Right cardiac atrium (tissue), 5 donors: ENCODE measurements around the gene SEZ6L2. TPM values are rescaled to one million over a fixed set of nuclear protein-coding genes. Genes with fewer than 3 reads are reported as not detected.

Source experiments
- ATAC-seq, 2 donors: fragments of 200-7000 bp; cut with Tn5 transposase; one replicate each; pipeline versions ENCODE4 v1.8.0 to v1.9.1; 2020; ENCODE audit warnings: moderate library complexity in 2 of 2, mild to moderate bottlenecking in 1 of 2
- DNase-seq, 3 donors: peaks; one replicate each; pipeline ENCODE4 v3.0.0-alpha.2; 2020
- H3K27ac ChIP-seq: one replicate; pipeline ENCODE4 v1.5.1; 2013; ENCODE audit warnings: mild to moderate bottlenecking, low read length, control low read depth, moderate library complexity
- H3K27me3 ChIP-seq: one replicate; pipeline ENCODE4 v1.6.1; 2013; ENCODE audit not compliant: control insufficient read depth, insufficient read depth
- H3K4me1 ChIP-seq: one replicate; pipeline ENCODE4 v1.6.1; 2013; ENCODE audit warnings: low read length; ENCODE audit not compliant: control insufficient read depth, insufficient read depth
- H3K4me3 ChIP-seq: one replicate; pipeline ENCODE4 v1.5.1; 2013; ENCODE audit warnings: low read length, control low read depth
- H3K9me3 ChIP-seq: one replicate; pipeline ENCODE4 v1.6.1; 2013; ENCODE audit warnings: low read length; ENCODE audit not compliant: control insufficient read depth
- WGBS: extraction: QIAGEN DNeasy Blood & Tissue Kit; methylation state at CpG from one replicate; pipeline ENCODE4 v1.1.7; 2013; 5-methylcytosine and 5-hydroxymethylcytosine counted together
- intact Hi-C, 4 donors: fragments of 100-400 bp; cut with DNase I; formaldehyde crosslinking; loops; one replicate each; pipeline versions ENCODE4 v1.11.0 to v1.14.0; 2022 to 2023
- polyA plus RNA-seq: library from polyadenylated mRNA; stranded (reverse); fragments of 200-250 nt; gene quantifications from one replicate; pipeline ENCODE4 v1.2.3, GENCODE V29; 2013
- total RNA-seq, 4 donors: library from RNA; stranded (reverse); fragmentation: NEBNext Ultra II Directional; extraction: Animal tissue kit (Norgen Biotek cat#: 25700); gene quantifications; one replicate each; pipeline ENCODE4 v1.2.1, GENCODE V29; 2021
- donor health status: healthy with polysubstance abuse.
- donor health status: DM: no; HTN: yes; CAD: no.
- donor health status: DM: no; HTN: no; CAD: no.
- donor health status: DM: no; HTN: yes; CAD: no; lungs with severe emphysema.
- donor health status: DM: yes; HTN: yes; CAD: no.

Gene SEZ6L2
- total and polyA plus RNA-seq, 5 donors: 0.36 to 3.6 (median 1.7) TPM

DNA sequence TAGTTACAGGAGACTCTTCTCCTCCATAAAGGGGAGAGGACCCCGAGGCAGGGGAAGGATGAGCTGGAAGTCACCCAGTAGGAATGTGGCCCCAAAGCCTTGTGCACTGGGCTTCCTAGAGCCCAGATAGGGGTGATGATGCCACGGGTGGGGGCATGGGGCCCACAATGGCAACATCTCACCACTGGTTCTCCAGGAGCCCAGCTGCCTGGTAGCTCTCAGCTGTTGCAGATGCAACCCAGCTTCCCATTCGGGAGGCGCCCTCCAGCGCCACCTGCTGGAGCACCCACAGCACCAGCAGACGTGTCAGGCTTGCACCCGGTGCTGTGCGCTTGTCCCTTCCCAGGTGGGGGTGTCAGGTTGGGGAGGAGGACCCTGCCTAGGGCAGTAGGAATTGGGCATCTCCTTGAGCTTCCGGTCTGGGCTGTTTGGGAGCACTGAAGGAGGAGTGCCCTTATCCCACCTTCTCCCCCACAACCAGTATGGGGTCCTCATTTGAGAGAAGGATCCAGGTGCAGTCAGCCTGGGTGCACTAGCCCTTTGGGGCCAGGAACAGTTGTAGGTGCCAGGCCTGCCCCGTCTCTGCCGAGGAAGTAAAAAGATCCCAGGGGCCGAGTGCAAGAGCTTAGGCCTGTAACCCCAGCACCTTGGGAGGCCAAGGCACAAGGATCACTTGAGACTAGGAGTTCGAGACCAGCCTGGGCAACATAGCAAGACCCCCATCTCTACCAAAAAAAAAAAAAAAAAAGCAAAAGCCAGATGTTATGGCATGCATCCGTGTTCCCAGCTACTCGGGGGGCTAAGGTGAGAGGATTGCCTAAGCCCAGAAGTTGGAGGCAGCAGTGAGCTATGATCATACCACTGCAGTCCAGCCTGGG, 50.7 kb downstream of the SEZ6L2 start:
- H3K4me1 ChIP-seq: no peaks in the 10 kb centered on the region
- no peak overlapping the region for H3K27ac ChIP-seq
- 41% methylated on average over 15 of the region's 15 CpGs for WGBS
- no peaks in the 10 kb centered on the region for H3K9me3 ChIP-seq
- H3K4me3 ChIP-seq: no peak overlapping the region
- peak; percentile 68 to 71 for ATAC-seq
- H3K27me3 ChIP-seq: no peaks in the 10 kb centered on the region
- intact Hi-C loops: no loop called here
- peak; percentile 83 to 91 (median 91) for DNase-seq

GRCh38 chr16:29845656-29846055, 53.7 kb downstream of the SEZ6L2 start:
- intact Hi-C loops: no loop called here
- H3K4me1 ChIP-seq: no peaks in the 10 kb centered on the region
- WGBS: 92% methylated on average over 18 of the region's 18 CpGs
- no peak for ATAC-seq
- no peak for DNase-seq
- no peaks in the 10 kb centered on the region for H3K27me3 ChIP-seq
- no peak overlapping the region for H3K4me3 ChIP-seq
- H3K27ac ChIP-seq: no peak overlapping the region
- H3K9me3 ChIP-seq: no peaks in the 10 kb centered on the region

DNA sequence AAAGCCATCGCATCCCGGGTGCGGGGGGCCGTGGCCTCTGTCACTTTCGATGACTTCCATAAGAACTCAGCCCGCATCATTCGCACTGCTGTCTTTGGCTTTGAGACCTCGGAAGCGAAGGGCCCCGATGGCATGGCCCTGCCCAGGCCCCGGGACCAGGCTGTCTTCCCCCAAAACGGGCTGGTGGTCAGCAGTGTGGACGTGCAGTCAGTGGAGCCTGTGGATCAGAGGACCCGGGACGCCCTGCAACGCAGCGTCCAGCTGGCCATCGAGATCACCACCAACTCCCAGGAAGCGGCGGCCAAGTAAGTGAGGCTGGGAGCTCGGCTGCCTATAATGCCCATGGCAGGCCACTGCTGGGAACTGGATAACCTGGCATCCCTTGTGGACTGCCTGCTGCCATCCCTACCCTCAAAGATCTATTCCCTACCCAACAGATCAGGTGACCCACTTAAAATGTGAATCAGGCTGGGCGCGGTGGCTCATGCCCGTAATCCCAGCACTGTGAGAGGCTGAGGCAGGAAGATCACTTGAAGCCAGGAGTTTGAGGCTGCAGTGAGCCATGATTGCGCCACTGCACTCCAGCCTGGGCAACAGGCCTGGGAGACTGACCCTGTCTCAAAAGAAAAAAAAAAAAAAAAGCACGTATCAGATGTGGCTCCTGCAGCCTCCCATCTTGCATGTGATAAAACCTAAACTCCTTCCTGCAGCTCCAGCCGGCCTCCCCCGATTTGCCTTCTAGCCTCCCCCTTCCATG, 54.6 kb downstream of the SEZ6L2 start:
- DNase-seq: peak in 1 of 3 donors; percentile 63
- Histone ChIP-seq H3K4me3 (no peak overlapping the region), H3K4me1 (no peaks in the 10 kb centered on the region), H3K27me3 (no peaks in the 10 kb centered on the region), H3K27ac (no peak overlapping the region), H3K9me3 (no peaks in the 10 kb centered on the region)
- WGBS: 89% methylated on average over 28 of the region's 28 CpGs
- peak in 1 of 2 donors; percentile 35 for ATAC-seq
- intact Hi-C loops: no loop called here

GRCh38 chr16:29843931-29844330, 55.4 kb downstream of the SEZ6L2 start:
- WGBS: 89% methylated on average over 8 of the region's 8 CpGs
- H3K27ac ChIP-seq: no peak overlapping the region
- H3K27me3 ChIP-seq: no peaks in the 10 kb centered on the region
- DNase-seq (no peak), ATAC-seq (no peak)
- intact Hi-C loops: no loop called here
- H3K4me3 ChIP-seq: no peak overlapping the region
- no peaks in the 10 kb centered on the region for H3K4me1 ChIP-seq
- no peaks in the 10 kb centered on the region for H3K9me3 ChIP-seq

DNA sequence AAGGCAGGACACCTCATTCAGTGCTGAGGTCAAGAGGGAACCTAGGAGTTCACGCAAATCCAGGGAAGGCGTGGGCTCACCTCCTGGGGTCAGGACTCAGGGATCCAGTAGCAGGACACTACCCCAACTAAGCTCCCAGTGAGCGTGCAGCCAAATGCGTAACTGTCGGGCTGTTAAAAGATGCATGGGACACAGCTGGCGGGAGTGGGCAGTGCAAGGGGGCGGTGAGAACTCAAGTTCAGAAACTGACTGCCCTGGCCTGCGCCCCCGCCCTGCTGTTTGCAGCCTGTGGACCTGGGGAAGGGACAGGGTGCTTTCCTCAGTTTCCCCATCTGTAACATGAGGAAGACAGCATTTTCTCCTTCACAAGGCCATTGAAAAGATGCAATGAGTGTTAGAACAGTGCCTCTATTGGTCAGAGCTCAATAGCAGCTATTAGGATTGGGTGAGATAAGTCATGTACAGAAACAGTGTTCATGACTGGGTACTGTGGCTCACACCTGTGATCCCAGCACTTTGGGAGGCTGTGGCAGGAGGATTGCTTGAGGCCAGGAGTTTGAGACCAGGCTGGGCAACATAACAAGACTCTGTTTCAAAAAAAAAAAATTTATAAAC, 56.5 kb downstream of the SEZ6L2 start:
- WGBS: 94% methylated on average over 9 of the region's 9 CpGs
- H3K27me3 ChIP-seq: no peaks in the 10 kb centered on the region
- no peaks in the 10 kb centered on the region for H3K4me1 ChIP-seq
- DNase-seq (no peak), ATAC-seq (no peak)
- no peak overlapping the region for H3K4me3 ChIP-seq
- no peak overlapping the region for H3K27ac ChIP-seq
- H3K9me3 ChIP-seq: no peaks in the 10 kb centered on the region
- intact Hi-C loops: no loop called here

- H3K4me3 ChIP-seq: no peak overlapping the region
- WGBS: 92% methylated on average over 23 of the region's 23 CpGs
- no peaks in the 10 kb centered on the region for H3K27me3 ChIP-seq
- H3K27ac ChIP-seq: no peak overlapping the region
- intact Hi-C loops: no loop called here
- no peaks in the 10 kb centered on the region for H3K4me1 ChIP-seq
- ATAC-seq: no peak
- no peaks in the 10 kb centered on the region for H3K9me3 ChIP-seq
- no peak for DNase-seq
These were observed 57.7 kb downstream of the SEZ6L2 start for GRCh38 chr16:29841631-29842030.

DNA sequence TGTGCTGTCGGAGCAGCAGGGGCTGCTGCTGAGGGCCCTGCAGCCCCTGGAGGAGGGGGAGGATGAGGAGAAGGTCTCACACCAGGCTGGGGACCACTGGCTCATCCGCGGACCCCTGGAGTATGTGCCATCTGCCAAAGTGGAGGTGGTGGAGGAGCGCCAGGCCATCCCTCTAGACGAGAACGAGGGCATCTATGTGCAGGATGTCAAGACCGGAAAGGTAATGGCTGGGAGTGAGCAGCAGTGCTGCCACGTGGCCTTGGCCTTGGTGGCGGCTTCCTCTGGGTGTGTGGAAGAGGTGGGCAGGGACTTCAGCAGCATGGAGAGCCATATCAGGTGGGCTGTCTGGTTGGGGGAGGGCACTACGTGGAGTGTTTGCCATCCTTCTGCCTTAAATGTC, 59.1 kb downstream of the SEZ6L2 start:
- no peaks in the 10 kb centered on the region for H3K9me3 ChIP-seq
- H3K4me1 ChIP-seq: no peaks in the 10 kb centered on the region
- no peak overlapping the region for H3K27ac ChIP-seq
- ATAC-seq (no peak), DNase-seq (no peak)
- intact Hi-C loops: no loop called here
- WGBS: 77% methylated on average over 10 of the region's 10 CpGs
- H3K27me3 ChIP-seq: no peaks in the 10 kb centered on the region
- no peak overlapping the region for H3K4me3 ChIP-seq

DNA sequence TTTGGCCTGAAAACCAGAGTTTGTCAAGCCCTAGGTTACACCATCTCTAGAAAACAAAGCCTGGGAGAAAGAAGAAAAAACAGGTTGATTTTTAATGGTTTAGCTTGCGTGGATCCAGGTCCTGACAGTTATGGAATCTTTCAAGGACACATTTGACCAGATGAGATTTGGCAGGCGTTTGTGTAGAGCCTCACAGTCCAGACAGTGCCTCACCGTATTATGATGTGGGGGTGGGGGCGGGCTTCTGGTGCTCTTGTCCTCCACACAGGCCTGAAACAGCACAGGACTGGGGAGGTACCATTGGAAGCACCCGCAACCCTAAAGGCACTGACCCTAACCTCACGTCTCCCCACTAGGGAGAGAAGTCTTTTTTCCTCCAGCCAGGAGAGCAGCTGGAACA, 59.5 kb downstream of the SEZ6L2 start:
- Histone ChIP-seq H3K27ac (no peak overlapping the region), H3K27me3 (no peaks in the 10 kb centered on the region), H3K9me3 (no peaks in the 10 kb centered on the region), H3K4me1 (no peaks in the 10 kb centered on the region), H3K4me3 (no peak overlapping the region)
- WGBS: 69% methylated on average over 6 of the region's 6 CpGs
- DNase-seq (no peak), ATAC-seq (peak in 1 of 2 donors; percentile 27)
- intact Hi-C loops: no loop called here

DNA sequence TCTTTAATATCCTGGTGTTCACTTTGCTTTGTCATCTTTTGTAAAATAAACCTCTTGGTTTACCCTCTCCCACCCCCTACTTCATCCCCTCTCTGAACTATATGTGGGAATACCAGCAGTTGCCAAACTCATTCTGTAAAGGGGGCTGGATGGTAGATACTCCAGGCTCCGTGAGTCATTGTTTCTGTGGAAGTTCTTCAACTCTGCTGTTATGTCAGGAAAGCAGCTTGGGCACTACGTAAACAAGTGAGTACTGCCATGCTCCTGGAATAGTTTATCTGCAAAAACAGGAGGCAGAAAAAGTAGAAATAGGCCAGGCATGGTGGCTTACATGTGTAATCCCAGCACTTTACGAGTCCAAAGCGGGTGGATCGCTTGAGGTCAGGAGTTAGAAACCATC, 61.5 kb downstream of the SEZ6L2 start:
- DNase-seq (no peak), ATAC-seq (no peak)
- Histone ChIP-seq H3K4me3 (no peak overlapping the region), H3K4me1 (no peaks in the 10 kb centered on the region), H3K27ac (no peak overlapping the region), H3K27me3 (no peaks in the 10 kb centered on the region), H3K9me3 (no peaks in the 10 kb centered on the region)
- intact Hi-C loops: no loop called here
- WGBS: 92% methylated on average over 5 of the region's 5 CpGs

DNA sequence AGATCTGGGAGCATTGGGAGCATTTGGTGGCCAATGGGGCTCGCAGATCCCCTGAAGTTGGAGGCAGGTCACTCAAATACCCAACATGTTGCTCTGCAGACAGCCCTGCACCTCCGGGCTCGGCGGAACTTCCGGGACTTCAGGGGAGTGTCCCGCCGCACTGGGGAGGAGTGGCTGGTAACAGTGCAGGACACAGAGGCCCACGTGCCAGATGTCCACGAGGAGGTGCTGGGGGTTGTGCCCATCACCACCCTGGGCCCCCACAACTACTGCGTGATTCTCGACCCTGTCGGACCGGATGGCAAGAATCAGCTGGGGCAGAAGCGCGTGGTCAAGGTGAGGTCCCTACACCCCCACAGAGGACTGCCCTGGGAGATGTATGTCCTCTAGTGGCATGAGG, 62.7 kb downstream of the SEZ6L2 start:
- Histone ChIP-seq H3K27ac (no peak overlapping the region), H3K4me3 (no peak overlapping the region), H3K27me3 (no peaks in the 10 kb centered on the region), H3K9me3 (no peaks in the 10 kb centered on the region), H3K4me1 (no peaks in the 10 kb centered on the region)
- no peak for DNase-seq
- intact Hi-C loops: no loop called here
- ATAC-seq: no peak
- 83% methylated on average over 15 of the region's 15 CpGs for WGBS

DNA sequence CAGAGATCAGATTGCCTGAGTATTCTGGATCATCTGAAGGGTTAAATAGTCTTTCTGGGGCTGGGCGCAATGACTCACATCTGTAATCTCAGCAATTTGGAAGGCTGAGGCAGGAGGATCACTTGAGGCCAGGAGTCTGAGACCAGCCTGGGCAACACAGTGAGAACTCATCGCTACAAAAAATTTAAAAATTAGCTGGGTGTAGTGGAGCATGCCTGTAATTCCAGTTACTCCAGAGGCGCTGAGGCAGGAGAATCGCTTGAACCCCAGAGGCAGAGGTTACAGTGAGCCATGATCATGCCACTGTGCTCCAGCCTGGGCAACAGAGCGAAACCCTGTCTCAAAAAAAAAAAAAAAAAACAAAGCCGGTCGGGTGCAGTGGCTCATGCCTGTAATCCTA, 63.4 kb downstream of the SEZ6L2 start:
- no peaks in the 10 kb centered on the region for H3K9me3 ChIP-seq
- no peak overlapping the region for H3K27ac ChIP-seq
- intact Hi-C loops: no loop called here
- H3K4me1 ChIP-seq: no peaks in the 10 kb centered on the region
- 92% methylated on average over 7 of the region's 7 CpGs for WGBS
- ATAC-seq: no peak
- no peak for DNase-seq
- H3K4me3 ChIP-seq: no peak overlapping the region
- H3K27me3 ChIP-seq: no peaks in the 10 kb centered on the region
